DMS53 treated with DMSO at 0.1 percent for 48 hours (cell line): Measurements from ENCODE around the gene MTG2.
A peak's percentile ranks its signal among the peaks of the same experiment; 100 is the strongest.

ENCODE experiments used
- DNase-seq: peaks from one replicate; lab custom pipeline; 2025; ENCODE audit not compliant: unreplicated experiment; lab: John Stamatoyannopoulos, UW

Gene MTG2

GRCh38 chr20:62182469-62183425 lies at the start of gene MTG2:
Gene MTG2, plus strand, starts transcription at chr20:62183028. Its CDS starts 10,393 bp downstream, at chr20:62193421.
- peak; percentile 86 for DNase-seq

GRCh38 chr20:62133051-62133845 lies 49.6 kb upstream of the MTG2 start:
- DNase-seq = no peak

- DNase-seq = no peak
Measured at GRCh38 chr20:62133864-62134263, 49.0 kb upstream of the MTG2 start.

- no peak for DNase-seq
Measured at GRCh38 chr20:62134735-62135231, 48.0 kb upstream of the MTG2 start.

GRCh38 chr20:62135573-62136266 lies 47.1 kb upstream of the MTG2 start:
- DNase-seq = no peak

- DNase-seq = peak; percentile 38
Measured at GRCh38 chr20:62136283-62137091, 46.3 kb upstream of the MTG2 start.

- no peak for DNase-seq
Measured at GRCh38 chr20:62137092-62137384, 45.8 kb upstream of the MTG2 start.

GRCh38 chr20:62137478-62138203 lies 45.2 kb upstream of the MTG2 start:
- DNase-seq = no peak

- no peak for DNase-seq
Measured at GRCh38 chr20:62138204-62138543, 44.7 kb upstream of the MTG2 start.

- no peak for DNase-seq
Measured at GRCh38 chr20:62138912-62139311, 43.9 kb upstream of the MTG2 start.

- no peak for DNase-seq
Measured at GRCh38 chr20:62139636-62140035, 43.2 kb upstream of the MTG2 start.

- DNase-seq = no peak
Measured at GRCh38 chr20:62141043-62141396, 41.8 kb upstream of the MTG2 start.

GRCh38 chr20:62141397-62142251 lies 41.2 kb upstream of the MTG2 start:
- no peak for DNase-seq

- DNase-seq = no peak
Measured at GRCh38 chr20:62142252-62143080, 40.4 kb upstream of the MTG2 start.

- DNase-seq = peak; percentile 71
Measured at GRCh38 chr20:62143081-62143956, 39.5 kb upstream of the MTG2 start, which contains the start of the genes PSMA7 and SS18L1. Gene PSMA7, minus strand, starts transcription at chr20:62143394. Its CDS starts 91 bp downstream, at chr20:62143303. Gene SS18L1, plus strand, starts transcription at chr20:62143769. Its CDS starts 52 bp downstream, at chr20:62143821.

- DNase-seq = no peak
Measured at GRCh38 chr20:62143957-62144825, 38.6 kb upstream of the MTG2 start.
